HEK293T (cell line): Measurements from ENCODE around the gene MED15.

Source experiments
- CTCF ChIA-PET: fragments of 350-600 bp; formaldehyde crosslinking; extraction: SDS; loops from one replicate; lab custom pipeline; 2021; ENCODE audit warnings: antibody characterized with exemption, inconsistent platforms; lab: Yijun Ruan, JAX
- POLR2A ChIA-PET: fragments of 350-600 bp; formaldehyde crosslinking; extraction: SDS; loops from one replicate; lab custom pipeline; 2020; ENCODE audit warnings: antibody characterized with exemption, inconsistent platforms; lab: Yijun Ruan, JAX
- DNase-seq: peaks from one replicate; pipeline ENCODE4 v3.0.0; 2012; ENCODE audit warnings: mixed read lengths; ENCODE audit errors: extremely low spot score
- ARNT ChIP-seq: fragments of 450-650 bp; IDR thresholded peaks from 2 replicates; pipeline ENCODE4 v1.6.1; 2017; ENCODE audit warnings: mild to moderate bottlenecking
- BHLHE40 ChIP-seq: fragments of 450-650 bp; IDR thresholded peaks from 2 replicates; pipeline ENCODE4 v1.6.1; 2016; ENCODE audit warnings: mild to moderate bottlenecking, moderate library complexity, borderline replicate concordance
- CTBP1 ChIP-seq: fragments of 450-650 bp; IDR thresholded peaks from 2 replicates; pipeline ENCODE4 v1.6.1; 2016; ENCODE audit warnings: borderline replicate concordance
- ELF4 ChIP-seq: fragments of 450-650 bp; IDR thresholded peaks from 2 replicates; pipeline ENCODE4 v1.6.1; 2017; ENCODE audit warnings: antibody characterized with exemption
- FOXA1 ChIP-seq: fragments of 450-650 bp; IDR thresholded peaks from 2 replicates; pipeline ENCODE4 v1.6.1; 2016; ENCODE audit warnings: mild to moderate bottlenecking
- FOXK2 ChIP-seq: fragments of 450-650 bp; IDR thresholded peaks from 2 replicates; pipeline ENCODE4 v1.6.1; 2016; ENCODE audit warnings: mild to moderate bottlenecking
- FOXM1 ChIP-seq: fragments of 450-650 bp; IDR thresholded peaks from 2 replicates; pipeline ENCODE4 v1.6.1; 2017; ENCODE audit warnings: mild to moderate bottlenecking, borderline replicate concordance
- HDGF ChIP-seq: fragments of 450-650 bp; IDR thresholded peaks from 2 replicates; pipeline ENCODE4 v1.6.1; 2017; ENCODE audit warnings: antibody characterized with exemption, borderline replicate concordance
- L3MBTL2 ChIP-seq: fragments of 450-650 bp; conservative IDR thresholded peaks from 2 replicates; pipeline ENCODE4 v1.6.1; 2016; ENCODE audit warnings: mild to moderate bottlenecking
- LEF1 ChIP-seq: fragments of 450-650 bp; IDR thresholded peaks from 2 replicates; pipeline ENCODE4 v1.6.1; 2017; ENCODE audit warnings: mild to moderate bottlenecking, borderline replicate concordance
- NFRKB ChIP-seq: fragments of 450-650 bp; IDR thresholded peaks from 2 replicates; pipeline ENCODE4 v1.6.1; 2016; ENCODE audit warnings: mild to moderate bottlenecking, moderate library complexity
- SP1 ChIP-seq: fragments of 450-650 bp; IDR thresholded peaks from 2 replicates; pipeline ENCODE4 v1.6.1; 2017
- SUZ12 ChIP-seq: fragments of 450-650 bp; IDR thresholded peaks from 2 replicates; pipeline ENCODE4 v1.6.1; 2016; ENCODE audit warnings: mild to moderate bottlenecking
- TARDBP ChIP-seq: fragments of 450-650 bp; IDR thresholded peaks from 2 replicates; pipeline ENCODE4 v1.6.1; 2016
- ZNF384 ChIP-seq: fragments of 450-650 bp; IDR thresholded peaks from 2 replicates; pipeline ENCODE4 v1.6.1; 2016
- TF ChIP-seq, protein P1 (sequence below): fragments of 450-650 bp; IDR thresholded peaks from 2 replicates; pipeline ENCODE4 v1.6.1; 2016

MED15 gene

DNA sequence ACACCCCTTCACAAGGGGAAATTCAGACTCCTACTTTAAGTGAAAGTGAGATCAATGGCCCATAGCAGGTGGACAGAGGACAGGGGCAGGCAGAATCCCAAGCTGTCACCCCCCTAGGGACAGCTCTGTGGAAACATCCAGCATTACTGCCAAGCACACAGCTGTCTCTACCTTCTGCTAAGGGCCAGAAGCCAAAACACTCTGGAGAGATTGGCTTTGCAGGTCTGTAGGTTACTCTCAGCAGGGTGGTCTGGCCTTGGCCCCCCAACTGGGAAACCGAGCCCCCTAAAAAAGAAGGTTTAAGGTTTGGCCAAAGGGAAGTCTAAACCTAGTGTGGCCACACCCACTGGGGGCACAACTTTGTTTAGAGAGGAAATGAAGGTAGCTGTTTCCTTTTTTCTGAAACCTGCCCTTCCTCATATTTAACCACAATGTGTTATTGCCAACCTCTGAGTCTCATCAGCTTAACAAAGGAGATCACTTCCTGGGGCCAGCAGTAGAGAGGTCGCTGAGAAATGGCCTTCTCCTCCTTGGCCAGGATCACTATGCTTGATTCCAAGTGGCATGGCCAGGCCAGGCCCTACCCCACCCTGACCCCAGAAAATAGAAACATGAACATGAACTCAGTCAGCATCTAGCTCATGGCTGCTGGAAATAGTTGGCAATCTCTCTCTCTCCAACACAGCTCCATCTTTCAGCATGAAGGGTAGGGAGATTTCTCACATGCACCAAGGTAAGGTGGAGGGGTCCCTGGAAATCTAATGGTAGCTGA, 43.9 kb upstream of the MED15 start:
- ChIA-PET CTCF (interaction anchor here (1.1 to 1.7 kb wide), 2 partner anchors 9 to 45 kb away, joined by 4 read pairs; no protein-coding TSS in a partner anchor), POLR2A (interaction anchor here (1.5 kb wide), 1 partner anchor 24 kb away, joined by 5 read pairs; no protein-coding TSS in a partner anchor)
- no peak for TF ChIP-seq BHLHE40
- no peak for TF ChIP-seq SUZ12
- no peak for TF ChIP-seq L3MBTL2
- TF ChIP-seq SP1 = no peak
- TF ChIP-seq CTBP1 = no peak
- TF ChIP-seq, protein P1, sequence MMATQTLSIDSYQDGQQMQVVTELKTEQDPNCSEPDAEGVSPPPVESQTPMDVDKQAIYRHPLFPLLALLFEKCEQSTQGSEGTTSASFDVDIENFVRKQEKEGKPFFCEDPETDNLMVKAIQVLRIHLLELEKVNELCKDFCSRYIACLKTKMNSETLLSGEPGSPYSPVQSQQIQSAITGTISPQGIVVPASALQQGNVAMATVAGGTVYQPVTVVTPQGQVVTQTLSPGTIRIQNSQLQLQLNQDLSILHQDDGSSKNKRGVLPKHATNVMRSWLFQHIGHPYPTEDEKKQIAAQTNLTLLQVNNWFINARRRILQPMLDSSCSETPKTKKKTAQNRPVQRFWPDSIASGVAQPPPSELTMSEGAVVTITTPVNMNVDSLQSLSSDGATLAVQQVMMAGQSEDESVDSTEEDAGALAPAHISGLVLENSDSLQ = no peak
- TF ChIP-seq FOXM1 = no peak
- no peak for TF ChIP-seq ELF4
- TF ChIP-seq ARNT = no peak
- TF ChIP-seq HDGF = no peak
- no peak for TF ChIP-seq TARDBP
- TF ChIP-seq FOXK2 = no peak
- TF ChIP-seq NFRKB = no peak
- TF ChIP-seq ZNF384 = no peak
- TF ChIP-seq FOXA1 = no peak
- TF ChIP-seq LEF1 = no peak
- no peak for DNase-seq

DNA sequence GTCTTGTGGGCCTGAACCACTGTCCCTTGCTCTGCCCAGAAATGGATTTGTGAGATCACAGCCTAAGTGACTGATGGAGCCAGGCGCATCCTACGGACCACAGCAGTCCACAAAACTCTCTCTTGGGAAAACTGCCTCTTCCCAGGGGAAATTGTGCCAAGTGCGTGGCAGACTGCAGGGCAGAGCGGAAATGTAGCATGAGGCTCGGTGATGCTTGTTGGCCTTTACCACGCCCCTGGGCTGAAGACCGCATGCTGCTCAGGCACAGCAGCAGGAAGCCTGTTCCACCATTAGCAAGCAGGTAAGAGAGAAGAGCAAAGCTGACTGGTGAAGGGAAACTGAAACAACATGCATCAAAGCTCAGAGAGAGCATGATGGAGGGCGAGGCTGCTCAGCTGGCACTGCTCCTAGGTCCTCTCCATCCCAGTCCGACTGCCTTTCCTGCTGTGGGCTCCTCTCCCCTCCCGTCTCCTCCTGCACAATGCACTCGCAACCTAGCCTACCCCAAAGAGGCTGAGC, 43.3 kb upstream of the MED15 start:
- DNase-seq = no peak
- POLR2A ChIA-PET = no interaction called here
- TF ChIP-seq ZNF384 = no peak
- CTCF ChIA-PET = interaction anchor here (1.1 to 1.7 kb wide), 2 partner anchors 10 to 46 kb away, joined by 4 read pairs; no protein-coding TSS in a partner anchor

DNA sequence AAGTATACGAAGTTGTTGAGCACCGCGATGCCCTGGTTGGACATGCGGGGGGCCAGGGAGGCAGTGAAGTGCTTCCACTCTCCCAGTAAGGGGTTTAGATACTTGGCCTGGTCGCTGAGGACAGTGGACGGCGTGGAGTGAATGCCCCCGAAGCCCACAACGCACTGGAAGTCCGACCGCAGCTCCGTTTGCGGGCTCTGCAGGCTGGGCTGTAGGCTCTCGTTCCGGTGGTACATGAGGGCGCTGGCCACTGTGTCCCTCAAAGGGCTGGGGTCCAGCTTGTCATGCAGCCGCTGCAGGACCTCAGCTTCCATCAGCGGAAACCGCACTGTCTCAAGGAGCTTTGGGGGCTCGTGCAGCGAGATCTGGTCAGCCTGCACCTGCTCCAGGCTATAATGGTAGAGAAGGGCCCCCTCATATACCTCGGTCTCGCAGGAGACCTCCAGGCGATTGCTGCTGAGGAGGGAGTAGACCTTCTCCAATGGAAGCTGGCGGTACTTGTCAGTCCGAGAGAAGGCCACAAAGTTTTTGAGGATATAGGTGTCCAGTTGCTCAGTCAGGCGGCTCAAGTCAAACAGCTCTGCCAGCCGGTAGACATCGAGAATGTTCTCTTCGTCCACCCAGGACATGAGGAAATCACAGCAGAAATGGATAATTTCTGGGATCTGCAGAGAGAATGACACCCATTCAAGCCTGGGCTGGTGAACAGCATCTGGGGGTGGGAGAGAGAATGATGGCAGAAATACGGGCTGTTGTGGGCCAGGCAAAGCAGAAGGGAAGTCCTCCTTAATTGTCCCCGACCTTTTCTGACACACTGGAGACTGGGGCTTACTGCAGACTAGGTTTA, 42.3 kb upstream of the MED15 start:
- no peak for TF ChIP-seq ELF4
- TF ChIP-seq FOXM1 = no peak
- no peak for TF ChIP-seq SUZ12
- TF ChIP-seq BHLHE40 = no peak
- no peak for TF ChIP-seq ARNT
- TF ChIP-seq CTBP1 = no peak
- no peak for TF ChIP-seq SP1
- TF ChIP-seq LEF1 = no peak
- ChIA-PET POLR2A (no interaction called here), CTCF (interaction anchor here (1.7 kb wide), 1 partner anchor 11 kb away, joined by 4 read pairs; no protein-coding TSS in a partner anchor)
- no peak for DNase-seq

GRCh38 chr22:20465759-20466077, 41.7 kb upstream of the MED15 start:
- CTCF ChIA-PET = no interaction called here
- no peak for TF ChIP-seq HDGF
- no peak for TF ChIP-seq FOXK2
- no peak for TF ChIP-seq ZNF384
- TF ChIP-seq, protein P1 = no peak
- no peak for TF ChIP-seq LEF1
- TF ChIP-seq SP1 = no peak
- no peak for DNase-seq
- POLR2A ChIA-PET = no interaction called here

DNA sequence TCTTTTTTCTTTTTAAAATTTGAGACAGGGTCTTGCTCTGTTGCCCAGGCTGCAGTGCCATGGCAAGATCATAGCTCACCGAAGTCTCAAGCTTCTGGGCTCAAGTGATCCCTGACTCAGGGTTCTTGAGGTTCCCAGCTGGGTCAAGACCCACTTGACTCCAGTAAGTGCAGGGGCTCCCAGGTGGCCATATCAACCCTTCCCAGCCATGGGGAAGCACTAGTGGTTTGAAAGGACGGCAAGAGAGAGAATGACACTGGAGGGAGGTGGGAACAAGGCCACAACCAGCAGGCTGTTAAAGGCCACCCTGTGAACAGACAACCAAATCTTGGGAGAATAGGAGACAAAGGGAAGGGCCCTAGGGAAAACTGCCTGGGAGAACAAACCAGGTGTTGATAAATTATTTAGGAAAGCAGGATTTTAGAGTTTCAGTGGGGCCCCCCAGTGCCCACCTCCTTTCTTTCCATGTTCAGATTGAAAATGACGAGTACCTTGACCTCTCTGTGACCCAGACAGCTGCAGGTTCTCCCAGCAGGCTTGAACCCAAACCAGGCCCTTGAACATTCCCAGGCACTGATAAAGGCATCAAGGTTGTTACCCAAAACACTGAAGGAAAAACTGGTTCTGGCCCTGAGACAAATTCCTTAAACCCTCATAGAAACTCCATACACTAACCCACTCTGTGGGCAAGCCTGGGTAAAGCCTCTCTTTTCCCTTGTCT, 40.6 kb upstream of the MED15 start:
- TF ChIP-seq NFRKB (no peak), SP1 (no peak), SUZ12 (no peak), TARDBP (no peak), HDGF (no peak), BHLHE40 (no peak), ZNF384 (no peak), FOXA1 (no peak), FOXK2 (no peak), L3MBTL2 (no peak), ARNT (no peak), ELF4 (no peak), LEF1 (no peak), FOXM1 (no peak), CTBP1 (no peak)
- TF ChIP-seq, protein P1 = no peak
- no peak for DNase-seq
- ChIA-PET CTCF (no interaction called here), POLR2A (no interaction called here)
